Suprapubic skin (tissue), 4 donors: ENCODE measurements around the gene SAMD14.

Experiments
- CTCF ChIP-seq, 2 donors: fragments of 200-600 bp in 1 of 2; fragments of 450-650 bp in 1 of 2; sonication (generic) in 1 of 2; IDR thresholded peaks; one replicate each; pipeline ENCODE4 v1.5.1; 2016 to 2019; ENCODE audit warnings: antibody characterized with exemption in 2 of 2, mild to moderate bottlenecking in 1 of 2, moderate library complexity in 1 of 2
- EP300 ChIP-seq: sonication (generic); formaldehyde crosslinking; IDR thresholded peaks from one replicate; pipeline ENCODE4 v1.6.1; 2017; ENCODE audit warnings: antibody characterized with exemption
- POLR2AphosphoS5 ChIP-seq, 3 donors: sonication (generic); formaldehyde crosslinking; IDR thresholded peaks; one replicate each; pipeline ENCODE4 v1.6.1; 2017; ENCODE audit warnings: antibody characterized with exemption in 3 of 3

DNA sequence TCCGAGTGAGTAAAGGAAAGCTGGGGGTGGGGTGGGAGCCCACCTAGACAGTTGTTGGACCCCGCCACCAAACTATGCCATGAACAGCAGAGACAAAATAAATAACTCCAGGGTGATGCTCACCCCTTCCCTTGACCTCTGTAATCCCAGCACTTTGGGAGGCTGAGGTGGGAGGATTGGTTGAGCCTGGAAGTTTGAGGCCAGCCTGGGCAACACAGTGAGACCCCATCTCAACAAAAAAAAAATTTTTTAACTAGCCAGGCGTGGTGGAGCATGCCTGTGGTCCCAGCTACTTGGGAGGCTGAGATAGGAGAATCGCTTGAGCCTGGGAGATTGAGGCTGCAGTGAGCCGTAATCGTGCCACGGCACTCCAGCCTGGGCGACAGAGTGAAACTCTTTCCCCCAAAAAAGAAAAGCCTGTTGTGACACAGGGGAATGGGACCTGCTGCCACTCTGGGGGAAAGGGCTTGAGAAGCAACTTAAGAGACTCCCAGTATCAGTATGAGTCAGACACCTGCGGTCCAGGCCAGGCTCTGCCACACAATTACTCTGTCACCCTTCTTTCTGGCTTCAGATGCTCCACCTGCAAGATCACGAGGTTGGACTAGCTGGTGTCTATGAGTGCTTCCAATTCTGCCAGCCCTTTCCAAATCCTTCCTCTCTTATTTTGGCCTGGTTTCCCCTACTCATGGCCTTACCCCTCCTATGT, 40.9 kb upstream of the SAMD14 start:
- no peak for TF ChIP-seq CTCF (IDR thresholded peaks at IDR 0.05)
- TF ChIP-seq EP300: no peak
- no peak for TF ChIP-seq POLR2AphosphoS5 (IDR thresholded peaks at IDR 0.05)
